Measurements from ENCODE around the gene BNIP3.

- TF ChIP-seq FOXA1 (IDR thresholded peaks at IDR 0.05) = no peak
- TF ChIP-seq SP1 (IDR thresholded peaks at IDR 0.05) = no peak
- no peak for TF ChIP-seq CTCF (IDR thresholded peaks at IDR 0.05; ENCODE audit: low read depth, low read length, missing input control)
- TF ChIP-seq MAX (IDR thresholded peaks at IDR 0.05) = no peak
- no peak for TF ChIP-seq EGR1 (IDR thresholded peaks at IDR 0.05; ENCODE audit: low read depth in 2 of 2)
Measured at GRCh38 chr10:131970946-131971345, 10.8 kb downstream of the BNIP3 start.

Data from liver (tissue), 3 donors.